HG03354 (cell line): Measurements from ENCODE around the gene FICD.

ENCODE experiments used
- ATAC-seq: cut with Tn5 transposase; IDR thresholded peaks from one replicate; pipeline ENCODE4 v1.9.1; 2021; ENCODE audit warnings: mild to moderate bottlenecking; ENCODE audit not compliant: unreplicated experiment, poor library complexity, severe bottlenecking

The FICD gene

DNA sequence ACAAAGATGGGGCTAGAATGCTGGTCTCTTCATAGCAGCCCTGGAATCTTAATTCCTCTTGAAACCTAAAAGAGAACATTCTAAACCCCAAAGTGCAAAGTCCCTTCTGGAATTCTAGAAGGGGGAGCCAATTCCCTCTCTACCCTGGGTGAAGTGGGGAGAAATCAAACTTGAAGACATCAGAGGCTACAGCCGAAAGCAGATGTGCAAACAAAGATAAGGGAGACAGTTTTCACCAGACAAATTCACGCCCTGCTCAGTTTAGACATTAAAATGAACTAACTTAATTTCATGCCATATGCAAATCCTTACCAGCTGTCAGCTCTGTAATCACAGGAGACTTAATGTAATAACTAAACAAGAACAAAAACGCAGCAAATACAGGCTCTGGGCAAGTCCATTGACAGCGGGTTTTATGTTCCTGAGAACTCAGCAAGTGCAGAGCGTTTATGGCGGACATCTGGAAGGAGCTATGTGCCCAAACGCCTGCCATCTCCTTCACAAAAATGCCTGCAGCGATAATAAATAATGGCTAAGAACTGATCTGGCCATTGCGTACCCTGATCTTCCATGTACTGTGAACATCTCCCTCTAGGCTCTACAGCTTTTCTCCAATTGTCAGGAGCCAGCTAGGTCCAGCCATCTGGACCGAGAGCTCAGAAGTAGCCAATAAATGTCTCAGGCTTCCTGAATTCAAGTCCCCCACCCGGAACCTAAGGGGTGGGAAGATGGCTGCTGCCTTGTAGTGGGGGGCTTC is 19.1 kb upstream of the FICD start:
- ATAC-seq = no peak

DNA sequence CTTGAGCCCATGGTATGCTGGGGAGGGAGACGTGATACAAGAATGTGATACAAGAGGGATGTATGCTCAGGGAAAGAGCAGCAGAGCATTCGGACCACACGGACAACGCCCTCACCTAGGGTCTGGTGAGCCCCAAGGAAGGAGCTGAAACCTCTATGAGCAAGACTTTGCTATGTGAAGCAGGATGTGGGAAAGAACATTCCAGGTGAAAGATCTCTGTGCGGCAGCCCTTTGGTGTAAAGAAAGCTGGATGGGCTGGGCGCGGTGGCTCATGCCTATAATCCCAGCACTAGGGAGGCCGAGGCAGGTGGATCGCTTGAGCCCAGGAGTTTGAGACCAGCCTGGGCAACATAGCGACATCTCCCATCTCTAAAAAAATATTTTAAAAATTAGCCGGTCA is 16.9 kb upstream of the FICD start:
- no peak for ATAC-seq

- no peak for ATAC-seq
Measured at GRCh38 chr12:108502922-108503321, 12.2 kb upstream of the FICD start.

- no peak for ATAC-seq
Measured at GRCh38 chr12:108505129-108505528, 9.9 kb upstream of the FICD start.

DNA sequence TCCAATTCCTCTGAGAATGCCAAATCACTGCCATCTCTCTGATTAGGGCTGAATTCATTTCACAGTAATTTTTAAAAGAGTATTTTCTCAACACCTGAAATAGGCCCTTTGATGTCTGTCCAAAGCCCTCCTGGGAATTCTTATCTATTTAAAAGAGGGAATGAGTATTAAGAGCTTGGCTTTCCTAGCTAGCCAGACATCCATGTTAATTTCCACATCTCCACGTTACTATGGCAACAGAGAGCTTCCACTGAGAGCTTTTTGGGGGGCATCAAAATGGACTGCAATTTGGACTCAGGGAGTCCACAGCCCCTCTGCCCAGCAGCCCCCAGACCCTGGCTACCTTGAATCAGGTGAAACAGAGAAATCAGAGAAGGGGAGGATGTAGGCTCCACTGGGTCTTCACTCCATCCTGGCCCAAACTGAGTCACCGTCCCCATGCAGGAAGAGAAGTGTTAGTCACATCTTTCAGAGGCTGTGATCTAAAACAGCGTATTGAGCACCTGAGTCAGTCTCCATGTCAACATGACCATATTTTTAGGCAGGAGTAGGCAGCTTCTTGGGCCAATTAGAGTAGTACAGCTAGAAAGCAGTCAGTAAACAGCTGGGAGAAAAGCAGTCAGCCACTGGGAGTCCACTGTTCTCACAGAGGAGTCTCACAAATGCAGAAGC is 7.0 kb upstream of the FICD start:
- ATAC-seq = no peak

- no peak for ATAC-seq
Measured at GRCh38 chr12:108509806-108510205, 5.3 kb upstream of the FICD start.

DNA sequence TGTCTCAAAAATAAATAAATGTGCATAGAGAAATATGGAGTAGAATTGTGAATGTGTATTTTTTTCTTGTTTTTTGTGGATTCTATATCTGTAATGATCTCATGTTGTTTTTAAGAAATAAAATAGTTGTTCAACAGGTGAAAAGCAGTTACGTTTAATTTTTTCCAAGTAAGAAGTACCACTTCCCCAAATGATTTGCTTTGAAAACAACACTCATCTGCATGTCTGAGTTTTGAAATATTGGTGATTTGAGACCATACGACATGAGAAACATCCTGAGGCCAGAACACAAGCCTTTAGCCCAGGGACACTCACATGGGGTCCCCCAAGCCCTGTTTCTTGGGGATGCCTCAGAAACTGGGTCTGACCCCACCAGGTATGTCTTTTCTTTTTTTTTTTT is 4.2 kb upstream of the FICD start:
- ATAC-seq = no peak

GRCh38 chr12:108511633-108512540 is 3.2 kb upstream of the FICD start:
- ATAC-seq = no peak

DNA sequence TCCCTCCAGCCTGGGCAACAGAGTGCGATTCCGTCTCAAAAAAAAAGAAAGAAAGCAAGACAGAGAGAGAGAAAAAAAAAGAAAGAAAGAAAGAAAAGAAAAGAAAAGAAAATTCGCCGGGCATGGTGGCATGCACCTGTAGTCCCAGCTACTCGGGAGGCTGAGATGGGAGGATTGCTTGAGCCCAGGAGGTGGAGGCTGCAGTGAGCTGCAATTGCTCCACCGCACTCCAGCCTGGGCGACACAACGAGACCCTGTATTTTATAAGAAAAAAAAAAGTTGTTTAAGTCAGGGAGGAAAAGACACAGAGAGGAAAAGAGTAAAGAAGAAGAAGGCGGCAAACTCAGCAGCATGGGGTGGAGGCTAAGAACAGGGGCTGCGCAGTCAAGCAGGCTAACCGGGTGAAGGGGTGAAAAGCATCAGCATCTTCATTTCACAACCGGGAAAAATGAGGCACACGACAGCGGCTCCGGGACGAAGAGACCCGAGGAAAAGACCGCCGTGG is 557 bp upstream of the FICD start:
- peak; percentile 8 for ATAC-seq

- ATAC-seq = no peak
Measured at GRCh38 chr12:108515916-108516315, 839 bp downstream of the FICD start.

- ATAC-seq = no peak
Measured at GRCh38 chr12:108516511-108517275, 1.6 kb downstream of the FICD start.

DNA sequence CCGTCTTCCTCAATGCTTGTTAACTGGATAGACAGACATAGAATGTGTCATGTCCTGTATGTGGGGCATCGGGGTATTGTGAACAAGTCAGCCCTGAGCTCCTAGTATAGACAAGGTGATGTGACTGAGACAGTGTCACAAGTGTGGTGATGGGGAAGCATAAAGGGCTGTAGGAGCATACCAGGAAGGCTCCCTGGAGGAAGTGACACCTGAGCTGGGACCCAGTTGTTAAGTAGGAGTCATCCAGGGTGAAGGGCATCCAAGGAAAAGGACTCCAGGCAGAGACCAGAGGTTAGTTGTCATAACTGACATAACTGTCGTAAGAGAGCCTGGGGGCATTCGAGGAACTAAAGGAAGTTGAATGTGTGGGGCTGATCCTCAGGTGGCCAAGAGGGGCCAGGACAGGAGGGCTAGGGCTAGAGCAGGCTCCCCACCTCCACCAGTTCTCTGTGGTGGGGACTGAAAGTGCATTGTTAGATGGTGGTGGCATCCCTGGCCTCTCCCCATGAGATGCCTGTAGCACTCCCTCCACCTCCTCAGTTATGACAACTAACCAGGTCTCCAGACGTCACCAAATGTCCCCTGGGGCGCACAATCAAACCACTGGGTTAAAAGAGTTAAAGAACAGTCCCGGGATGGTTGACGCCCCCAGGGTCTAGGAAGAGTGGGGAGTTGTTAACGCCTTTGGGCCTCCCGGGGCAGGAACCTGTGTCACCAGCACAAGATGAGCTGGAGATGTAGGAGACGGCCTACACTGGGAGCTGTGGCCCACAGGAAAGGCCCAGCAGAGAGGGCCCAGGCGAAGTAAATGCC is 2.4 kb downstream of the FICD start:
- no peak for ATAC-seq

DNA sequence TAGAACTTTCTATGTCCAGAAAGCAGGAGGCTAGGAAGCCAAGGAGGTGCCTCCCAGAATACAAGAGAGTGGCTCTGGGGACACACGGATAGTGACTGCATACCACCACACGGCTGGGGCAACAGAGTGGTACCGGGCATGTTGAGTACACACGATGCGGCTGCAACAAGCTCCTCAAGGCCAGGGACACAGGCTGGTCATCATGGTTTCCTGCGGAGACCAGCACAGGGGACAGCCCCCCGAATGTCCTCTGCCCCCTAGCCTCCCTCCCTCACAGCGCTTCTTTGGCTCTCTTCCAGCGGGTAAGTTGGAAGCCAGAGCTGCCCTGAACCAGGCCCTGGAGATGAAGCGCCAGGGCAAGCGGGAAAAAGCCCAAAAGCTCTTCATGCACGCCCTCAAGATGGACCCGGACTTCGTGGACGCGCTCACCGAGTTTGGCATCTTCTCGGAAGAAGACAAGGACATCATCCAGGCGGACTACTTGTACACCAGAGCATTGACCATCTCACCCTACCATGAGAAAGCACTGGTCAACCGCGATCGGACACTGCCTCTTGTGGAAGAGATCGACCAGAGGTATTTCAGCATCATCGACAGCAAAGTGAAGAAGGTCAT is 3.1 kb downstream of the FICD start:
- no peak for ATAC-seq

- ATAC-seq = no peak
Measured at GRCh38 chr12:108518716-108519496, 3.8 kb downstream of the FICD start.

- no peak for ATAC-seq
Measured at GRCh38 chr12:108519558-108519957, 4.5 kb downstream of the FICD start.

- ATAC-seq = no peak
Measured at GRCh38 chr12:108523365-108523764, 8.3 kb downstream of the FICD start.

DNA sequence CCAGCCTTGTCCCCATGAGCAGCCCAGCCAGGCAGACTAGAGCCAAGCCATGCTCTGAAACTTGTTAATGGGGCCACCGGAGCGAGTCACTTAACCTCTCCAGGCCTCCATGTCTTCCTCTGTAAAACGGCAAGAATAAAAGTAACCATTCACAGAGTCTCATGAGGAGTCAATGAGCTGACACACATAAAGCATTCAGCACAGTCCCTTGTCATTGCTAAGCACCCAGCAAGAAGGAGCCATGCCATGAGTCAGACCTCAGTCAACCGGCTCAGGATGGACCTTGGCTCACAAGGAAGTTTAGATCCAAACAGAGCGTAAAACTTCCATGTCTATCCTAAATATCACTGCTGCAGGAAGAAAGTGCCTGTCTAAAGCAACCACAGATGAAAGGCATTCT is 10.6 kb downstream of the FICD start:
- no peak for ATAC-seq
